Measurements from ENCODE around the gene ABCG1.

- TF ChIP-seq CTCF (IDR thresholded peaks at IDR 0.05) (no peak), POLR2A (IDR thresholded peaks at IDR 0.05) (no peak)
Measured at GRCh38 chr21:42228709-42229220, 9.8 kb downstream of the ABCG1 start.
